ENCODE data around the gene GABBR2. TPM values are rescaled to one million over a fixed set of nuclear protein-coding genes. Genes with fewer than 3 reads are reported as not detected.

The GABBR2 gene
- total RNA-seq (2021) (not detected in 2 replicates), Bru-seq, nascent RNA (percentile 2 among the genes with signal in this experiment), BruChase-seq, experiment 1, labeled RNA remaining after a 2-hour chase (percentile 0 among the genes with signal in this experiment), BruChase-seq, experiment 2, labeled RNA remaining after a 6-hour chase (percentile 2 among the genes with signal in this experiment)
- long read RNA-seq = 0 reads

- H3K9me3 ChIP-seq (ENCODE audit: low read depth, low read length, poor library complexity, severe bottlenecking) = no peaks in the 10 kb centered on the region
- TF ChIP-seq EZH2 (IDR thresholded peaks at IDR 0.05; ENCODE audit: borderline replicate concordance, low read depth, low read length, poor library complexity, severe bottlenecking) = no peak
- TF ChIP-seq CTCF (conservative IDR thresholded peaks at IDR 0.05; ENCODE audit: low read depth, low read length) = 0 out of 2 replicates have a peak, but pooled peaks have one; percentile 9
- intact Hi-C loops (cut with micrococcal nuclease; ENCODE audit: unreplicated experiment) = loop anchor here (10.0 kb wide), 1 partner anchor 174 kb away; no protein-coding TSS in a partner anchor
- peaks cover 93% of the 10 kb centered on the region for H3K27me3 ChIP-seq (replicated peaks; ENCODE audit: insufficient read depth, low read depth, low read length, poor library complexity)
- H3K4me1 ChIP-seq (ENCODE audit: insufficient read depth, low read length, poor library complexity, severe bottlenecking) = no peaks in the 10 kb centered on the region
- ChIA-PET POLR2A (ENCODE audit: low non-redundant PET) (no interaction called here), CTCF (no interaction called here)
- no peak within 1 kb of the TSS for H3K27ac ChIP-seq (ENCODE audit: low read depth, low read length, poor library complexity, severe bottlenecking)
- peak within 1 kb of the TSS; percentile 25 for H3K4me3 ChIP-seq (ENCODE audit: low read depth, low read length, poor library complexity, severe bottlenecking)
- BruUV-seq (replicated peaks) = no TSS peak
- DNase-seq (ENCODE audit: low spot score) = no peak
- H3K36me3 ChIP-seq (ENCODE audit: insufficient read depth, low read length, poor library complexity, severe bottlenecking) = no peaks in the 10 kb centered on the region
These were observed at the start of gene GABBR2 for GRCh38 chr9:98708933-98709911. TSS of gene GABBR2 (minus strand) at chr9:98708935. CDS start at chr9:98708737, 198 bp downstream.

- ChIA-PET POLR2A (ENCODE audit: low non-redundant PET) (no interaction called here), CTCF (no interaction called here)
- Histone ChIP-seq H3K27ac (ENCODE audit: low read depth, low read length, poor library complexity, severe bottlenecking) (no peak overlapping the region), H3K36me3 (ENCODE audit: insufficient read depth, low read length, poor library complexity, severe bottlenecking) (no peaks in the 10 kb centered on the region), H3K27me3 (replicated peaks; ENCODE audit: insufficient read depth, low read depth, low read length, poor library complexity) (no peaks in the 10 kb centered on the region), H3K4me3 (ENCODE audit: low read depth, low read length, poor library complexity, severe bottlenecking) (no peak overlapping the region), H3K4me1 (ENCODE audit: insufficient read depth, low read length, poor library complexity, severe bottlenecking) (no peaks in the 10 kb centered on the region), H3K9me3 (ENCODE audit: low read depth, low read length, poor library complexity, severe bottlenecking) (peaks cover 4% of the 10 kb centered on the region)
- TF ChIP-seq EZH2 (IDR thresholded peaks at IDR 0.05; ENCODE audit: borderline replicate concordance, low read depth, low read length, poor library complexity, severe bottlenecking) (no peak), CTCF (conservative IDR thresholded peaks at IDR 0.05; ENCODE audit: low read depth, low read length) (no peak)
- no peak for DNase-seq (ENCODE audit: low spot score)
- intact Hi-C loops (cut with micrococcal nuclease; ENCODE audit: unreplicated experiment) = no loop called here
- BruUV-seq (replicated peaks) = no TSS peak
These were observed 46.4 kb upstream of the GABBR2 start for GRCh38 chr9:98755006-98755618.

GRCh38 chr9:98751210-98751609, 42.5 kb upstream of the GABBR2 start:
- no peaks in the 10 kb centered on the region for H3K9me3 ChIP-seq (ENCODE audit: low read depth, low read length, poor library complexity, severe bottlenecking)
- BruUV-seq (replicated peaks) = no TSS peak
- POLR2A ChIA-PET (ENCODE audit: low non-redundant PET) = no interaction called here
- H3K27ac ChIP-seq (ENCODE audit: low read depth, low read length, poor library complexity, severe bottlenecking) = no peak overlapping the region
- no peaks in the 10 kb centered on the region for H3K36me3 ChIP-seq (ENCODE audit: insufficient read depth, low read length, poor library complexity, severe bottlenecking)
- no peaks in the 10 kb centered on the region for H3K27me3 ChIP-seq (replicated peaks; ENCODE audit: insufficient read depth, low read depth, low read length, poor library complexity)
- CTCF ChIA-PET = no interaction called here
- TF ChIP-seq EZH2 (IDR thresholded peaks at IDR 0.05; ENCODE audit: borderline replicate concordance, low read depth, low read length, poor library complexity, severe bottlenecking) = no peak
- TF ChIP-seq CTCF (conservative IDR thresholded peaks at IDR 0.05; ENCODE audit: low read depth, low read length) = no peak
- no peaks in the 10 kb centered on the region for H3K4me1 ChIP-seq (ENCODE audit: insufficient read depth, low read length, poor library complexity, severe bottlenecking)
- intact Hi-C loops (cut with micrococcal nuclease; ENCODE audit: unreplicated experiment) = no loop called here
- no peak for DNase-seq (ENCODE audit: low spot score)
- no peak overlapping the region for H3K4me3 ChIP-seq (ENCODE audit: low read depth, low read length, poor library complexity, severe bottlenecking)

Measured in A673 (cell line).